A549 (cell line): Measurements from ENCODE around the gene SLC6A19. TPM values are rescaled to one million over a fixed set of nuclear protein-coding genes. Genes with fewer than 3 reads are reported as not detected.

Source experiments
- ATAC-seq, 2 experiments: fragments of 200-7000 bp in 1 of 2; fragments of >200 bp in 1 of 2; cut with Nextera tagmentation in 1 of 2; cut with Tn5 transposase in 1 of 2; 3 replicates each; pipeline versions ENCODE4 v1.8.0 to v1.9.1; 2018 to 2020; ENCODE audit warnings: mild to moderate bottlenecking in 1 of 2, moderate library complexity in 1 of 2
- CTCF ChIA-PET: fragments of 300-600 bp; sonication (Branson Sonifier 250); formaldehyde crosslinking; extraction: SDS; loops from one replicate; lab custom pipeline; 2021; ENCODE audit warnings: antibody characterized with exemption, inconsistent platforms; lab: Yijun Ruan, JAX
- POLR2A ChIA-PET: fragments of 350-600 bp; formaldehyde crosslinking; extraction: SDS; loops from one replicate; lab custom pipeline; 2021; ENCODE audit warnings: antibody characterized with exemption, inconsistent platforms; lab: Yijun Ruan, JAX
- DNase-seq, 2 experiments: peaks; one replicate each; pipeline versions ENCODE4 v3.0.0 to v3.0.0-alpha.2; 2011 to 2016; ENCODE audit warnings: low read depth in 1 of 2, low spot score in 1 of 2
- FAIRE-seq: peaks from 2 replicates; lab custom pipeline; 2011; peaks lifted over from hg19 to GRCh38; lab: Jason Lieb, UNC
- H3K27ac ChIP-seq, 2 experiments: fragments of >200 bp; sonication (Bioruptor Twin); formaldehyde crosslinking; 3 replicates each; pipeline ENCODE4 v1.5.1; 2016 to 2017
- H3K4me1 ChIP-seq: fragments of >200 bp; sonication (Bioruptor Twin); formaldehyde crosslinking; 3 replicates; pipeline ENCODE4 v1.6.1; 2016
- H3K4me2 ChIP-seq: fragments of >200 bp; sonication (Bioruptor Twin); formaldehyde crosslinking; 3 replicates; pipeline ENCODE4 v1.6.1; 2016
- H3K4me3 ChIP-seq: fragments of >200 bp; sonication (Bioruptor Twin); formaldehyde crosslinking; 3 replicates; pipeline ENCODE4 v1.5.1; 2016
- H3K9me3 ChIP-seq: fragments of >200 bp; sonication (Bioruptor Twin); formaldehyde crosslinking; 3 replicates; pipeline ENCODE4 v1.6.1; 2016
- BHLHE40 ChIP-seq: IDR thresholded peaks from 2 replicates; pipeline ENCODE4 v1.6.1; 2012; ENCODE audit warnings: low read depth, low read length, inconsistent platforms
- CBX8 ChIP-seq: fragments of 200-600 bp; sonication (generic); IDR thresholded peaks from 2 replicates; pipeline ENCODE4 v1.6.1; 2016
- CEBPB ChIP-seq, 2 experiments: fragments of >200 bp in 1 of 2; sonication (Bioruptor Twin) in 1 of 2; formaldehyde crosslinking in 1 of 2; IDR thresholded peaks; 2 replicates each; pipeline ENCODE4 v1.6.1; 2012 to 2016
- CHD2 ChIP-seq: fragments of 150-350 bp; IDR thresholded peaks from 2 replicates; pipeline ENCODE4 v1.6.1; 2014; ENCODE audit warnings: low read length; ENCODE audit not compliant: partially characterized antibody
- EHF ChIP-seq: fragments of 250-450 bp; sonication (Bioruptor Pico); IDR thresholded peaks from 2 replicates; pipeline ENCODE4 v1.5.0; 2020; ENCODE audit warnings: mild to moderate bottlenecking
- EHMT2 ChIP-seq: fragments of 200-600 bp; sonication (generic); IDR thresholded peaks from 2 replicates; pipeline ENCODE4 v1.6.1; 2016; ENCODE audit warnings: antibody characterized with exemption, low read depth, mild to moderate bottlenecking, moderate library complexity
- EP300 ChIP-seq, 2 experiments: fragments of >200 bp; sonication (Bioruptor Twin); formaldehyde crosslinking; IDR thresholded peaks; 2 replicates in 1 of 2; 3 replicates in 1 of 2; pipeline ENCODE4 v1.6.1; 2016 to 2017
- ESRRA ChIP-seq: fragments of 150-350 bp; IDR thresholded peaks from 2 replicates; pipeline ENCODE4 v1.6.1; 2014; ENCODE audit warnings: mild to moderate bottlenecking, low read length, borderline replicate concordance
- FOSB ChIP-seq: fragments of 250-450 bp; sonication (Bioruptor Pico); IDR thresholded peaks from 2 replicates; pipeline ENCODE4 v1.5.0; 2020; ENCODE audit warnings: mild to moderate bottlenecking, moderate library complexity
- GATA3 ChIP-seq: IDR thresholded peaks from 2 replicates; pipeline ENCODE4 v1.6.1; 2012; ENCODE audit warnings: borderline replicate concordance
- HMGXB4 ChIP-seq: fragments of 250-450 bp; sonication (Bioruptor Pico); IDR thresholded peaks from 2 replicates; pipeline ENCODE4 v1.5.0; 2021; ENCODE audit warnings: mild to moderate bottlenecking, moderate library complexity, borderline replicate concordance
- HOXB5 ChIP-seq: fragments of 250-450 bp; sonication (Bioruptor Pico); IDR thresholded peaks from 2 replicates; pipeline ENCODE4 v1.5.0; 2020; ENCODE audit warnings: mild to moderate bottlenecking, moderate library complexity
- MYC ChIP-seq: IDR thresholded peaks from 2 replicates; pipeline ENCODE4 v1.6.1; 2012; ENCODE audit warnings: mild to moderate bottlenecking, inconsistent platforms, low read length, improper control_type of control experiment, borderline replicate concordance
- NR3C1 ChIP-seq: fragments of >200 bp; sonication (Bioruptor Twin); formaldehyde crosslinking; IDR thresholded peaks from 3 replicates; pipeline ENCODE4 v1.6.1; 2017
- PHF8 ChIP-seq: fragments of 200-600 bp; sonication (generic); IDR thresholded peaks from 2 replicates; pipeline ENCODE4 v1.6.1; 2016; ENCODE audit warnings: low read depth, mild to moderate bottlenecking, antibody characterized with exemption, moderate library complexity, borderline replicate concordance
- POLR2A ChIP-seq: IDR thresholded peaks from 2 replicates; pipeline ENCODE4 v1.6.1; 2012; ENCODE audit warnings: mild to moderate bottlenecking, low read length
- RCOR1 ChIP-seq: fragments of 150-350 bp; IDR thresholded peaks from 2 replicates; pipeline ENCODE4 v1.6.1; 2014; ENCODE audit warnings: antibody characterized with exemption, low read length, low read depth
- SMC3 ChIP-seq: fragments of >200 bp; sonication (Bioruptor Twin); formaldehyde crosslinking; IDR thresholded peaks from 3 replicates; pipeline ENCODE4 v1.6.1; 2018; ENCODE audit warnings: inconsistent platforms
- TFCP2L1 ChIP-seq: fragments of 250-450 bp; sonication (Bioruptor Pico); IDR thresholded peaks from 2 replicates; pipeline ENCODE4 v1.5.0; 2021; ENCODE audit warnings: mild to moderate bottlenecking
- TP53 ChIP-seq: fragments of 250-450 bp; sonication (Bioruptor Pico); IDR thresholded peaks from 2 replicates; pipeline ENCODE4 v1.5.0; 2021; ENCODE audit warnings: mild to moderate bottlenecking, moderate library complexity
- ZSCAN20 ChIP-seq: fragments of 250-450 bp; sonication (Bioruptor Pico); IDR thresholded peaks from 2 replicates; pipeline ENCODE4 v1.8.0; 2022; ENCODE audit warnings: mild to moderate bottlenecking, moderate library complexity
- WGBS: methylation state at CpG from one replicate; pipeline ENCODE4 v1.1.6; 2017; ENCODE audit errors: missing lambda C conversion rate; 5-methylcytosine and 5-hydroxymethylcytosine counted together
- polyA plus RNA-seq, 4 experiments: library from polyadenylated mRNA; depleted of rRNA in 3 of 4; stranded (reverse); fragments of >200 nt; fragmentation: RNase III in 1 of 4; extraction: RNeasy Plus Mini Kit Qiagen cat#74134 plus additional on column Dnase treatment in 1 of 4; gene quantifications; 2 replicates in 3 of 4; 3 replicates in 1 of 4; pipeline ENCODE4 v1.2.3, GENCODE V29; 2011 to 2017
- TF ChIP-seq, protein P1 (sequence below): fragments of 200-600 bp; sonication (generic); IDR thresholded peaks from 2 replicates; pipeline ENCODE4 v1.6.1; 2016; ENCODE audit warnings: antibody characterized with exemption, mild to moderate bottlenecking, moderate library complexity
- TF ChIP-seq, protein P2 (sequence below): IDR thresholded peaks from 2 replicates; pipeline ENCODE4 v1.6.1; 2012; ENCODE audit warnings: low read depth, borderline replicate concordance
- TF ChIP-seq, protein P3 (sequence below): fragments of >200 bp; sonication (Bioruptor Twin); formaldehyde crosslinking; IDR thresholded peaks from 3 replicates; pipeline ENCODE4 v1.6.1; 2016
- TF ChIP-seq, protein P4 (sequence below): IDR thresholded peaks from 2 replicates; pipeline ENCODE4 v1.6.1; 2012
- TF ChIP-seq, protein P5 (sequence below): fragments of 250-450 bp; sonication (Bioruptor Pico); IDR thresholded peaks from 2 replicates; pipeline ENCODE4 v1.5.0; 2020; ENCODE audit warnings: low read depth, mild to moderate bottlenecking, moderate library complexity

Gene SLC6A19
- polyA plus RNA-seq, 2 of the 4 experiments (the other 2 are of a cell fraction) = 0.01 TPM; not detected in 1

DNA sequence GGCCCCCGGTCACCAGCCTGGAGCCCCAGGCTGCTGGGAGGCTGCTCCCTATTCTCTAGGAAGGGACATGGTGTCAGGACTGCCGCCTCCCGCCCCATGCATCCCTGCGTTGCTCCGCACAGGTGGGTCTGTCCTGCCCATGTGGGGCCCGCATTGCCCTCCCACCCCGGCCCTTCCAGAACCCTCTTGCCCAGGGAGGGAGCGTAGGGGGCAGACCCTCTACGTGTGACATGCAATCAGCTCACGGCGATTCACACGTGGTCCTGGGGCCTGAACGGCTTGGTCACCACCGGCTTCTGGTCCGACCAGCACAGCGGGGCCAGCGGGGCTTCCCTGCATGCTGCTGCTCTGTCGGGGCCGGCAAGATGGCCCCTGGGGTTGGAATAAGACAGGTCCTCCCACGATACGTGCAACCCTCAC, 9.4 kb downstream of the SLC6A19 start:
- DNase-seq = no peak
- no peak for ATAC-seq
- CTCF ChIA-PET = no interaction called here
- Histone ChIP-seq H3K4me3 (no peak overlapping the region), H3K4me1 (no peaks in the 10 kb centered on the region), H3K27ac (no peak overlapping the region), H3K4me2 (no peak overlapping the region), H3K9me3 (no peaks in the 10 kb centered on the region)
- TF ChIP-seq CEBPB (IDR thresholded peaks at IDR 0.05) = no peak
- TF ChIP-seq EHF (CRISPR knock-in tag) = no peak
- TF ChIP-seq, protein P1, sequence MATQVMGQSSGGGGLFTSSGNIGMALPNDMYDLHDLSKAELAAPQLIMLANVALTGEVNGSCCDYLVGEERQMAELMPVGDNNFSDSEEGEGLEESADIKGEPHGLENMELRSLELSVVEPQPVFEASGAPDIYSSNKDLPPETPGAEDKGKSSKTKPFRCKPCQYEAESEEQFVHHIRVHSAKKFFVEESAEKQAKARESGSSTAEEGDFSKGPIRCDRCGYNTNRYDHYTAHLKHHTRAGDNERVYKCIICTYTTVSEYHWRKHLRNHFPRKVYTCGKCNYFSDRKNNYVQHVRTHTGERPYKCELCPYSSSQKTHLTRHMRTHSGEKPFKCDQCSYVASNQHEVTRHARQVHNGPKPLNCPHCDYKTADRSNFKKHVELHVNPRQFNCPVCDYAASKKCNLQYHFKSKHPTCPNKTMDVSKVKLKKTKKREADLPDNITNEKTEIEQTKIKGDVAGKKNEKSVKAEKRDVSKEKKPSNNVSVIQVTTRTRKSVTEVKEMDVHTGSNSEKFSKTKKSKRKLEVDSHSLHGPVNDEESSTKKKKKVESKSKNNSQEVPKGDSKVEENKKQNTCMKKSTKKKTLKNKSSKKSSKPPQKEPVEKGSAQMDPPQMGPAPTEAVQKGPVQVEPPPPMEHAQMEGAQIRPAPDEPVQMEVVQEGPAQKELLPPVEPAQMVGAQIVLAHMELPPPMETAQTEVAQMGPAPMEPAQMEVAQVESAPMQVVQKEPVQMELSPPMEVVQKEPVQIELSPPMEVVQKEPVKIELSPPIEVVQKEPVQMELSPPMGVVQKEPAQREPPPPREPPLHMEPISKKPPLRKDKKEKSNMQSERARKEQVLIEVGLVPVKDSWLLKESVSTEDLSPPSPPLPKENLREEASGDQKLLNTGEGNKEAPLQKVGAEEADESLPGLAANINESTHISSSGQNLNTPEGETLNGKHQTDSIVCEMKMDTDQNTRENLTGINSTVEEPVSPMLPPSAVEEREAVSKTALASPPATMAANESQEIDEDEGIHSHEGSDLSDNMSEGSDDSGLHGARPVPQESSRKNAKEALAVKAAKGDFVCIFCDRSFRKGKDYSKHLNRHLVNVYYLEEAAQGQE = no peak
- no peak for TF ChIP-seq HMGXB4 (CRISPR knock-in tag)
- TF ChIP-seq ZSCAN20 (CRISPR knock-in tag) = no peak
- TF ChIP-seq TFCP2L1 (CRISPR knock-in tag) = no peak
- TF ChIP-seq, protein P2, sequence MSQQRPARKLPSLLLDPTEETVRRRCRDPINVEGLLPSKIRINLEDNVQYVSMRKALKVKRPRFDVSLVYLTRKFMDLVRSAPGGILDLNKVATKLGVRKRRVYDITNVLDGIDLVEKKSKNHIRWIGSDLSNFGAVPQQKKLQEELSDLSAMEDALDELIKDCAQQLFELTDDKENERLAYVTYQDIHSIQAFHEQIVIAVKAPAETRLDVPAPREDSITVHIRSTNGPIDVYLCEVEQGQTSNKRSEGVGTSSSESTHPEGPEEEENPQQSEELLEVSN = no peak
- TF ChIP-seq FOSB (CRISPR knock-in tag) = no peak
- TF ChIP-seq, protein P3, sequence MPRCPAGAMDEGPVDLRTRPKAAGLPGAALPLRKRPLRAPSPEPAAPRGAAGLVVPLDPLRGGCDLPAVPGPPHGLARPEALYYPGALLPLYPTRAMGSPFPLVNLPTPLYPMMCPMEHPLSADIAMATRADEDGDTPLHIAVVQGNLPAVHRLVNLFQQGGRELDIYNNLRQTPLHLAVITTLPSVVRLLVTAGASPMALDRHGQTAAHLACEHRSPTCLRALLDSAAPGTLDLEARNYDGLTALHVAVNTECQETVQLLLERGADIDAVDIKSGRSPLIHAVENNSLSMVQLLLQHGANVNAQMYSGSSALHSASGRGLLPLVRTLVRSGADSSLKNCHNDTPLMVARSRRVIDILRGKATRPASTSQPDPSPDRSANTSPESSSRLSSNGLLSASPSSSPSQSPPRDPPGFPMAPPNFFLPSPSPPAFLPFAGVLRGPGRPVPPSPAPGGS = no peak
- TF ChIP-seq, protein P4, sequence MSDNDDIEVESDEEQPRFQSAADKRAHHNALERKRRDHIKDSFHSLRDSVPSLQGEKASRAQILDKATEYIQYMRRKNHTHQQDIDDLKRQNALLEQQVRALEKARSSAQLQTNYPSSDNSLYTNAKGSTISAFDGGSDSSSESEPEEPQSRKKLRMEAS = no peak
- TF ChIP-seq MYC = no peak
- TF ChIP-seq BHLHE40 = no peak
- TF ChIP-seq, protein P5, sequence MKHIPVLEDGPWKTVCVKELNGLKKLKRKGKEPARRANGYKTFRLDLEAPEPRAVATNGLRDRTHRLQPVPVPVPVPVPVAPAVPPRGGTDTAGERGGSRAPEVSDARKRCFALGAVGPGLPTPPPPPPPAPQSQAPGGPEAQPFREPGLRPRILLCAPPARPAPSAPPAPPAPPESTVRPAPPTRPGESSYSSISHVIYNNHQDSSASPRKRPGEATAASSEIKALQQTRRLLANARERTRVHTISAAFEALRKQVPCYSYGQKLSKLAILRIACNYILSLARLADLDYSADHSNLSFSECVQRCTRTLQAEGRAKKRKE (CRISPR knock-in tag) = no peak
- TF ChIP-seq PHF8 = no peak
- no peak for TF ChIP-seq TP53 (CRISPR knock-in tag)
- TF ChIP-seq CBX8 = no peak
- no peak for TF ChIP-seq SMC3
- TF ChIP-seq EHMT2 = no peak
- TF ChIP-seq POLR2A = no peak
- whole genome bisulfite sequencing = 68% methylated on average over 8 of the region's 21 CpGs
- FAIRE-seq = no peak
- POLR2A ChIA-PET = no interaction called here

DNA sequence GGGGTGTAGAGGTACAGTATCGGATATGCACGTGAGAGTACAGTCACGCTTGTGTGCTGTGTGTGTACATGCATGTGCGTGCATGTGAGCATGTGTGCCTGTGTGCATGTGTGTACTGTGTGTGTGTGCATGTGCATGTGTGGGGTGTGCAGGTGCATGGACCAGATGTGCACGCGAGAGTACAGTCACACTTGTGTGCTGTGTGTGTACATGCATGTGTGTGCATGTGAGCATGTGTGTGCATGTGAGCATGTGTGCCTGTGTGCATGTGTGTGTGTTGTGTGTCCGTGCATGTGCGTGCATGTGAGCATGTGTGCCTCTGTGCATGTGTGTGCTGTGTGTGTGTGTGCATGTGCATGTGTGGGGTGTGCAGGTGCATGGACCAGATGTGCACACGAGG, 10.3 kb downstream of the SLC6A19 start:
- no peak overlapping the region for H3K27ac ChIP-seq
- no peak overlapping the region for H3K4me3 ChIP-seq
- no peak for DNase-seq
- FAIRE-seq = no peak
- H3K4me2 ChIP-seq = no peak overlapping the region
- no peak for TF ChIP-seq HOXB5 (CRISPR knock-in tag)
- TF ChIP-seq, protein P4 = no peak
- no peak for TF ChIP-seq NR3C1
- no peak for TF ChIP-seq GATA3
- TF ChIP-seq EP300 (IDR thresholded peaks at IDR 0.05) = no peak
- TF ChIP-seq ESRRA = no peak
- TF ChIP-seq RCOR1 = no peak
- no peak for TF ChIP-seq CHD2
- no peaks in the 10 kb centered on the region for H3K4me1 ChIP-seq
- ChIA-PET POLR2A (no interaction called here), CTCF (no interaction called here)
- 67% methylated on average over 9 of the region's 9 CpGs for WGBS
- H3K9me3 ChIP-seq = no peaks in the 10 kb centered on the region
- no peak for ATAC-seq
